HG02840 (cell line): ENCODE data around the gene HTRA2.
A peak's percentile ranks its signal among the peaks of the same experiment; 100 is the strongest.

Experiments
- ATAC-seq: cut with Tn5 transposase; IDR thresholded peaks from one replicate; pipeline ENCODE4 v1.9.1; 2021; ENCODE audit warnings: mild to moderate bottlenecking, moderate library complexity, moderate number of reproducible peaks; ENCODE audit not compliant: unreplicated experiment, low FRiP score

Gene HTRA2

GRCh38 chr2:74514368-74515270 lies 15.1 kb upstream of the HTRA2 start, which contains the start of gene TLX2:
TLX2 (plus strand) TSS chr2:74514450; CDS start chr2:74514807, 357 bp downstream.
- ATAC-seq = no peak

- ATAC-seq = no peak
Observed at GRCh38 chr2:74515271-74515980, 14.3 kb upstream of the HTRA2 start.

- no peak for ATAC-seq
Observed at GRCh38 chr2:74515981-74516633, 13.6 kb upstream of the HTRA2 start.

- no peak for ATAC-seq
Observed at GRCh38 chr2:74516650-74517049, 13.1 kb upstream of the HTRA2 start.

- no peak for ATAC-seq
Observed at GRCh38 chr2:74522516-74522915, 7.2 kb upstream of the HTRA2 start.

GRCh38 chr2:74524005-74524404 lies 5.7 kb upstream of the HTRA2 start:
- ATAC-seq = no peak

GRCh38 chr2:74524955-74525716 lies 4.6 kb upstream of the HTRA2 start:
- no peak for ATAC-seq

GRCh38 chr2:74525717-74526648 lies 3.8 kb upstream of the HTRA2 start, which contains the start of gene DQX1:
DQX1 (minus strand) TSS chr2:74526231; CDS start chr2:74525729, 502 bp downstream.
- no peak for ATAC-seq

GRCh38 chr2:74526649-74527230 lies 3.0 kb upstream of the HTRA2 start:
- ATAC-seq = no peak

GRCh38 chr2:74527741-74528140 lies 2.0 kb upstream of the HTRA2 start:
- ATAC-seq = no peak

- peak; percentile 11 for ATAC-seq
Observed at GRCh38 chr2:74528600-74529356, 955 bp upstream of the HTRA2 start.

- ATAC-seq = peak; percentile 26
Observed at GRCh38 chr2:74530239-74531187, 780 bp downstream of the HTRA2 start.

GRCh38 chr2:74531666-74532065 lies 1.9 kb downstream of the HTRA2 start:
- no peak for ATAC-seq

GRCh38 chr2:74532222-74532621 lies 2.5 kb downstream of the HTRA2 start:
- ATAC-seq = no peak

GRCh38 chr2:74533464-74533863 lies 3.7 kb downstream of the HTRA2 start:
- no peak for ATAC-seq

- no peak for ATAC-seq
Observed at GRCh38 chr2:74534411-74534810, 4.7 kb downstream of the HTRA2 start.

- ATAC-seq = no peak
Observed at GRCh38 chr2:74535440-74535965, 5.8 kb downstream of the HTRA2 start.
